HG02852 (cell line): ENCODE data around the gene RNU1-1.
"Not testable (repeated sequence)": the region's sequence is repeated elsewhere in the genome, so short reads cannot be mapped to it uniquely, and the experiment has no call there.

ENCODE experiments used
- ATAC-seq: cut with Tn5 transposase; IDR thresholded peaks from one replicate; pipeline ENCODE4 v1.9.1; 2021; ENCODE audit warnings: mild to moderate bottlenecking, moderate library complexity; ENCODE audit not compliant: unreplicated experiment

The RNU1-1 gene

GRCh38 chr1:16514107-16515055 lies at the start of gene RNU1-1:
Gene RNU1-1 (minus strand): TSS chr1:16514285.
- not testable (repeated sequence) for ATAC-seq

GRCh38 chr1:16561035-16561434 lies 47.0 kb upstream of the RNU1-1 start:
- not testable (repeated sequence) for ATAC-seq

GRCh38 chr1:16560498-16560897 lies 46.4 kb upstream of the RNU1-1 start:
- not testable (repeated sequence) for ATAC-seq

GRCh38 chr1:16559688-16560087 lies 45.6 kb upstream of the RNU1-1 start:
- ATAC-seq: not testable (repeated sequence)

- not testable (repeated sequence) for ATAC-seq
Measured at GRCh38 chr1:16557034-16557433, 42.9 kb upstream of the RNU1-1 start.

GRCh38 chr1:16553244-16553643 lies 39.2 kb upstream of the RNU1-1 start:
- ATAC-seq: not testable (repeated sequence)

GRCh38 chr1:16550212-16550918 lies 36.3 kb upstream of the RNU1-1 start:
- not testable (repeated sequence) for ATAC-seq

- not testable (repeated sequence) for ATAC-seq
Measured at GRCh38 chr1:16549545-16549944, 35.5 kb upstream of the RNU1-1 start.

GRCh38 chr1:16547502-16548241 lies 33.6 kb upstream of the RNU1-1 start:
- ATAC-seq: not testable (repeated sequence)

- ATAC-seq: not testable (repeated sequence)
Measured at GRCh38 chr1:16545682-16546095, 31.6 kb upstream of the RNU1-1 start.

- ATAC-seq: not testable (repeated sequence)
Measured at GRCh38 chr1:16540421-16540893, 26.4 kb upstream of the RNU1-1 start.

- ATAC-seq: not testable (repeated sequence)
Measured at GRCh38 chr1:16537528-16537927, 23.4 kb upstream of the RNU1-1 start.

- not testable (repeated sequence) for ATAC-seq
Measured at GRCh38 chr1:16536796-16537195, 22.7 kb upstream of the RNU1-1 start.

- ATAC-seq: not testable (repeated sequence)
Measured at GRCh38 chr1:16535898-16536297, 21.8 kb upstream of the RNU1-1 start.

GRCh38 chr1:16535487-16535886 lies 21.4 kb upstream of the RNU1-1 start:
- not testable (repeated sequence) for ATAC-seq

GRCh38 chr1:16534829-16535456 lies 20.9 kb upstream of the RNU1-1 start:
- ATAC-seq: not testable (repeated sequence)

GRCh38 chr1:16534239-16534828 lies 20.2 kb upstream of the RNU1-1 start:
- not testable (repeated sequence) for ATAC-seq

GRCh38 chr1:16532235-16532991 lies 18.3 kb upstream of the RNU1-1 start:
- not testable (repeated sequence) for ATAC-seq

- ATAC-seq: not testable (repeated sequence)
Measured at GRCh38 chr1:16528338-16528737, 14.3 kb upstream of the RNU1-1 start.
